ENCODE data around the gene TMEM250. TPM values are rescaled to one million over a fixed set of nuclear protein-coding genes. Genes with fewer than 3 reads are reported as not detected.

Gene TMEM250
- total and polyA plus RNA-seq, 2 of the 4 experiments (the other 2 are of a cell fraction): 14.0 to 17.5 TPM

- H2AFZ ChIP-seq (replicated peaks; ENCODE audit: low read length, poor library complexity): no peak overlapping the region
- no peak overlapping the region for H2BK120ac ChIP-seq (ENCODE audit: low read depth, low read length)
- no peak overlapping the region for H2BK20ac ChIP-seq (ENCODE audit: low read depth, low read length)
- H3K23ac ChIP-seq (ENCODE audit: low read depth, low read length): no peak overlapping the region
- no peak overlapping the region for H3K4ac ChIP-seq (ENCODE audit: low read depth, low read length)
- peaks cover 25 to 91% of the 10 kb centered on the region in 2 experiments for H3K79me1 ChIP-seq (ENCODE audit: low read depth in 1 of 2, low read length in 2 of 2)
- H2AK9ac ChIP-seq (replicated peaks; ENCODE audit: low read depth, low read length, poor library complexity): peak overlapping the region; percentile 76
- intact Hi-C loops (cut with micrococcal nuclease) (no loop called here), in situ Hi-C loops (cut with MboI; ENCODE audit: low sequenced_read_pairs) (no loop called here), dilution Hi-C loops (cut with HindIII; ENCODE audit: low sequenced_read_pairs, unreplicated experiment) (no loop called here)
- H2BK5ac ChIP-seq (ENCODE audit: low read depth, low read length, poor library complexity, severe bottlenecking): no peak overlapping the region
- H3K36me3 ChIP-seq (ENCODE audit: control insufficient read depth, insufficient read depth, low read length): peaks cover 14% of the 10 kb centered on the region
- no peak overlapping the region for H3K56ac ChIP-seq (ENCODE audit: extremely low read depth, insufficient read depth, low read length)
- H4K5ac ChIP-seq (ENCODE audit: low read depth, low read length): no peak overlapping the region
- WGBS, 2 experiments (ENCODE audit: extremely low coverage in 2 of 2, insufficient read length in 1 of 2): 48% methylated on average over 10 of the region's 16 CpGs; no CpG with 5 or more reads in 1 of the 2 experiments
- no peak overlapping the region for H2AK5ac ChIP-seq (ENCODE audit: low read depth, low read length)
- H3K9me1 ChIP-seq (ENCODE audit: insufficient read depth, low read length): peaks cover 7% of the 10 kb centered on the region
- H4K8ac ChIP-seq (ENCODE audit: low read depth in 2 of 2, low read length in 2 of 2): no peak overlapping the region
- H3K4me1 ChIP-seq (ENCODE audit: control insufficient read depth, insufficient read depth, low read length): peaks cover 7% of the 10 kb centered on the region; the same call in 1 of the 2 replicates
- no peak overlapping the region for H2BK15ac ChIP-seq (ENCODE audit: low read depth, low read length)
- DNase-seq (no peak), ATAC-seq (ENCODE audit: low read depth) (peak; percentile 28)
- no peak overlapping the region for H3K9ac ChIP-seq (ENCODE audit: low read depth, low read length)
- ChIA-PET POLR2A (ENCODE audit: unreplicated experiment) (no interaction called here), CTCF (no interaction called here)
- no peak overlapping the region for H4K91ac ChIP-seq (ENCODE audit: insufficient read depth, low read depth, low read length)
- H3K18ac ChIP-seq (ENCODE audit: low read depth, low read length): no peak overlapping the region
- H3K14ac ChIP-seq (replicated peaks; ENCODE audit: low read depth, low read length): no peak overlapping the region
- TF ChIP-seq POLR2A (IDR thresholded peaks at IDR 0.05; ENCODE audit: low read depth, low read length) (no peak), MAFK (IDR thresholded peaks at IDR 0.05; ENCODE audit: low read depth, low read length) (no peak), MXI1 (IDR thresholded peaks at IDR 0.05; ENCODE audit: borderline replicate concordance, low read depth, low read length) (no peak), FOS (IDR thresholded peaks at IDR 0.05; ENCODE audit: low read depth, low read length) (no peak), RFX5 (IDR thresholded peaks at IDR 0.05; ENCODE audit: low read depth, low read length) (no peak), CEBPB (IDR thresholded peaks at IDR 0.05; ENCODE audit: low read depth, low read length) (peak; percentile 26; the same call in 1 of the 2 replicates), SMC3 (IDR thresholded peaks at IDR 0.05; ENCODE audit: low read depth, low read length) (no peak)
- no peaks in the 10 kb centered on the region for H3K27me3 ChIP-seq (ENCODE audit: control insufficient read depth, insufficient read depth, low read length)
- H3K4me2 ChIP-seq (ENCODE audit: low read depth, low read length): no peak overlapping the region
- H3K27ac ChIP-seq (ENCODE audit: insufficient read depth, low read length): no peak overlapping the region
- H3K4me3 ChIP-seq (ENCODE audit: insufficient read depth, low read depth, low read length): no peak overlapping the region
- no TSS peak for BruUV-seq (replicated peaks)
- peaks cover 92% of the 10 kb centered on the region for H4K20me1 ChIP-seq (ENCODE audit: insufficient read depth, low read length)
- H3K9me3 ChIP-seq (ENCODE audit: control insufficient read depth, insufficient read depth, low read length): no peaks in the 10 kb centered on the region
Observed at GRCh38 chr9:136079211-136079915, 39.3 kb downstream of the TMEM250 start.

Measured in IMR-90 (cell line).